Rectal smooth muscle tissue (tissue), 1 donor: Measurements from ENCODE around the gene CNFN.

Experiments used
- H3K27ac ChIP-seq: one replicate; pipeline ENCODE4 v1.7.0; 2013; ENCODE audit warnings: low read depth, low read length, inconsistent platforms
- H3K27me3 ChIP-seq: one replicate; pipeline ENCODE4 v1.7.0; 2013; ENCODE audit warnings: low read length; ENCODE audit not compliant: control insufficient read depth, insufficient read depth
- H3K36me3 ChIP-seq: one replicate; pipeline ENCODE4 v1.7.0; 2013; ENCODE audit warnings: low read length; ENCODE audit not compliant: control insufficient read depth, insufficient read depth
- H3K4me1 ChIP-seq: one replicate; pipeline ENCODE4 v1.7.0; 2013; ENCODE audit warnings: low read length; ENCODE audit not compliant: control insufficient read depth, insufficient read depth
- H3K4me3 ChIP-seq: one replicate; pipeline ENCODE4 v1.7.0; 2013; ENCODE audit warnings: low read length
- H3K9ac ChIP-seq: one replicate; pipeline ENCODE4 v1.7.0; 2013; ENCODE audit warnings: low read length

The CNFN gene

DNA sequence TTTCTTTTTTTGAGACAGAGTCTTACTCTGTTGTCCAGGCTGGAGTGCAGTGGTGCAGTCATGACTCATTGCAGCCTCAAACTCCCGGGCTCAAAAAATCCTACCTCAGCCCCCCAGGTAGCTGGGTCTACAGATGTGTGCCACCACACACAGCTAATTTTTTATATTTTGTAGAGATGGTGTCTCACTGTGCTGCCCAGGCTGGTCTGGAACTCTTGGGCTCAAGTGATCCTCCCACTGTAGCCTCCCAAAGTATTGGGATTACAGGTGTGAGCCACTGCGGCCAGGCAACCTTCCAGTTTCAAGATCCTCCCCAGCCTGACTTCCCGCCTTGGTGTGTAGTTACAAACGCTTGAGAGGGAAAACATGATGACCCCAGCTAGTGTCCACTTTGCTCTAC is 22.2 kb downstream of the CNFN start:
- Histone ChIP-seq H3K36me3 (peaks cover 8% of the 10 kb centered on the region), H3K4me3 (no peak overlapping the region)

GRCh38 chr19:42366673-42367072 is 23.4 kb downstream of the CNFN start:
- Histone ChIP-seq H3K27ac (no peak overlapping the region), H3K4me1 (no peaks in the 10 kb centered on the region), H3K27me3 (no peaks in the 10 kb centered on the region), H3K4me3 (no peak overlapping the region), H3K36me3 (peaks cover 10% of the 10 kb centered on the region), H3K9ac (no peak overlapping the region)

More for the DNA sequence above, 22.2 kb downstream of the CNFN start:
- Histone ChIP-seq H3K27ac (no peak overlapping the region), H3K9ac (no peak overlapping the region), H3K27me3 (no peaks in the 10 kb centered on the region), H3K4me1 (no peaks in the 10 kb centered on the region)

DNA sequence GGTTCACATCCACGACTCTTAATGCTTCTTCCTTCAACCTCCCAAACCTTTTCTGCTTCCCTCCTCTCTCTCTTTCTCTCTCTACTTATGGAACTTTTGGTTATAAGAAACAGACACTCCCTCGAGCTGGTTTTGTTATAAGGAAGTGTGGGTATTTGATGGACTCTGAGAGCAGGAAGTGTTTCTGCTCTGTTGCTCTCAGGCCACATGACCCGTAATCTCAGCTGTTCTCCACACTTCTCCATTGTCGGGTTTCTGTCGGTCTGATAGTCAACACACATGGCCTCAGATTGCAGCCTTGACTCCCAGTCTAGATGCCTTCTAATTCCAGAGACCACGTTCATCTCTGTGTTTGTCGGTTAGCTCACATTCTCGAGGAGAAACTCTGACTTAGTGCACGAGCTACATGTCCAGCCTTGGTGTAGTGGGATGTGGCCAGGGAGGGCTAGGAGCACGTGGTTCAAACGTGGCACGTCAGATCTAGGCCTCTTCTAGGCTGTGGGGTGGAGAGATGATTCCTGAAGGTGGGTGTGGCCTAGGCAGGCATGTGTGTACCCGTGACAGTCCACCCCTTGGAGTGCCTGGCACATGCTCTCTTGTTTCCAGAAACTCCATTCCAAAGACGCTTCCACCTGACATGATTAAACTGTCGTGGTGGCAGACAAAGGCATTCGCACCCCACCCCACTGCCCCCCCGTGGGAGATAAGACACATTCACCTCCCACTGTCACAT is 26.3 kb downstream of the CNFN start:
- Histone ChIP-seq H3K36me3 (peaks cover 17% of the 10 kb centered on the region), H3K9ac (no peak overlapping the region), H3K4me1 (no peaks in the 10 kb centered on the region), H3K27ac (no peak overlapping the region), H3K27me3 (no peaks in the 10 kb centered on the region), H3K4me3 (no peak overlapping the region)

GRCh38 chr19:42362891-42363440 is 27.1 kb downstream of the CNFN start:
- Histone ChIP-seq H3K27me3 (no peaks in the 10 kb centered on the region), H3K4me3 (no peak overlapping the region), H3K27ac (no peak overlapping the region), H3K36me3 (peaks cover 17% of the 10 kb centered on the region), H3K9ac (no peak overlapping the region), H3K4me1 (no peaks in the 10 kb centered on the region)

GRCh38 chr19:42362342-42362741 is 27.8 kb downstream of the CNFN start:
- no peaks in the 10 kb centered on the region for H3K4me1 ChIP-seq
- H3K36me3 ChIP-seq = peaks cover 17% of the 10 kb centered on the region
- H3K9ac ChIP-seq = no peak overlapping the region
- H3K27me3 ChIP-seq = no peaks in the 10 kb centered on the region
- H3K4me3 ChIP-seq = no peak overlapping the region
- no peak overlapping the region for H3K27ac ChIP-seq

GRCh38 chr19:42361545-42361910 is 28.6 kb downstream of the CNFN start:
- no peak overlapping the region for H3K27ac ChIP-seq
- no peaks in the 10 kb centered on the region for H3K4me1 ChIP-seq
- no peak overlapping the region for H3K4me3 ChIP-seq
- H3K36me3 ChIP-seq = peaks cover 21% of the 10 kb centered on the region
- no peak overlapping the region for H3K9ac ChIP-seq
- H3K27me3 ChIP-seq = no peaks in the 10 kb centered on the region

DNA sequence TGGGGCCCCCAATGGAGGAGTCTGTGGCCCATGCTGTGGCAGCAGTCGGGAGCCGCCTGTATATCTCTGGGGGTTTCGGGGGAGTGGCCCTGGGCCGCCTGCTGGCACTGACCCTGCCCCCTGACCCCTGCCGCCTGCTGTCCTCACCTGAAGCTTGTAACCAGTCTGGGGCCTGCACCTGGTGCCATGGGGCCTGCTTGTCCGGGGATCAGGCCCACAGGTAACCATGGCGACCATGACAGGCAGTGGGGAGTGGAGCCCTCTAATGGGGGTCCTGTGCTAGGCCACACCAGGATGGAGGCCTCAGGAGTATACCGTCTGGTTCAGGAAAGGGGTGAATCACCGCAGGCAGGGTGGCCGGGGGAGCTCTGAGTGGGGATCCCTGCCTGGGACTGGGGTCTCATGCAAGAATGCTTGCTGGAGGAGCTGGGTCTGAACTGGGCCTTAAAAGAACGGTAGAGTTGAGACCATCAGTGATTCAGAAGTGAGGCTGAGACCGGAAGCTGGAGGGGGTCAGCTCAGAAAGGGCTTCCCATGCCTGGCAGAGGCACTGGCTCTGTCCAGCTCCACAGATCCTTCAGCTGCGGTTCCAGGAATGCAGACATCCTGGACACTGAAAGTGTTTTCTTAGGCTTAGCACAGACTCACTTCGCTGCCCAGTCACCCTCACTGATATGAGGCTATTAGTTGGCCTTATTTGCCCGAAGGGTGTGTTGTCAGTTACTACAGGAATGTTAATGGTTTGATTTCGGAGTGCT is 29.1 kb downstream of the CNFN start:
- Histone ChIP-seq H3K4me1 (no peaks in the 10 kb centered on the region), H3K27me3 (no peaks in the 10 kb centered on the region), H3K36me3 (peaks cover 24% of the 10 kb centered on the region), H3K9ac (no peak overlapping the region), H3K4me3 (no peak overlapping the region), H3K27ac (no peak overlapping the region)

DNA sequence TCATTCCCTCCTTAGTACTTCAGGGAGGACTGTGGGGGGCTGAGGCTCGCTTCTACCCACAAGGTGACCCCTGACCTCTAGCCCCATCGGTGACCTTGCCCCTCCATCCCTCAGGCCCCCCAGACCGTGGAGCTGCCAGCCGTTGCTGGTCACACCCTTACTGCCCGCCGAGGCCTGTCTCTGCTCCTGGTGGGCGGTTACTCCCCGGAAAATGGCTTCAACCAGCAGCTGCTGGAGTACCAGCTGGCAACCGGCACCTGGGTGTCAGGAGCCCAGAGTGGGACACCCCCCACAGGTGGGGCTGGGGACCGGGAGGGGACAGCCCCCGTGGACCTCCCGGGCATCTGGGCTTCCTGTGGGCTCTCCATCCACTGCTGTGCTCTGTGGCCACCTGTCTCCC is 32.8 kb downstream of the CNFN start:
- Histone ChIP-seq H3K4me1 (no peaks in the 10 kb centered on the region), H3K27ac (no peak overlapping the region), H3K36me3 (peaks cover 24% of the 10 kb centered on the region), H3K27me3 (no peaks in the 10 kb centered on the region), H3K4me3 (no peak overlapping the region), H3K9ac (no peak overlapping the region)

DNA sequence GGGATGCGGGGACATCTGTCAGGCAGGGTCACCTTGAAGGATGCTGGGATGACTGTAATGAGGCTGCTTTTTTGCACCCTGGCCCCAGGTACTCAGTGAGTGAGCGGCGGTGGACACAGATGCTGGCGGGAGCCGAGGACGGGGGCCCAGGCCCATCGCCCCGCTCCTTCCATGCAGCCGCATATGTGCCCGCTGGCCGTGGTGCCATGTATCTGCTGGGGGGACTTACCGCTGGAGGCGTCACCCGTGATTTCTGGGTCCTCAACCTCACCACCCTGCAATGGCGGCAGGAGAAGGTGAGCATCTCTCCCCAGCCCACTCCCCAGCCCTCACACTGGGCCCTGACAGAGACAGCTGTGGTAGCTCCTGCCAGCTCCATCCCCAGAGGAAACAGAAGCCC is 33.4 kb downstream of the CNFN start:
- Histone ChIP-seq H3K27ac (no peak overlapping the region), H3K27me3 (no peaks in the 10 kb centered on the region), H3K9ac (no peak overlapping the region), H3K36me3 (peaks cover 24% of the 10 kb centered on the region), H3K4me1 (no peaks in the 10 kb centered on the region), H3K4me3 (no peak overlapping the region)

DNA sequence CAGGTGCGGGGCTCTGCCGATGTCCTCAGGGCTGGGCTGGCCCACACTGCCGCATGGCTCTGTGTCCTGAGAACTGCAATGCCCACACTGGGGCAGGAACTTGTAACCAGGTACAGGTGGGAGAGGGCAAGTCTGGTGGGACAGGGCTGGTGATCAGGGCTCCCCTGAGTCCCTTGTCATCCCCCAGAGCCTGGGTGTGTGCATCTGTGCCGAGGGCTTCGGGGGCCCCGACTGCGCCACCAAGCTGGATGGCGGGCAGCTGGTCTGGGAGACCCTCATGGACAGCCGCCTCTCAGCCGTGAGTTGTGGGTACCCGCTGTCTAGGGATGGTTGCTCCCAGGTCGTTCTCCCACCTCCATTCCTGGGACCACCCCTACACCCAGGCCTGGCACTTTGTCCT is 34.2 kb downstream of the CNFN start:
- Histone ChIP-seq H3K4me3 (no peak overlapping the region), H3K4me1 (no peaks in the 10 kb centered on the region), H3K27ac (no peak overlapping the region), H3K9ac (no peak overlapping the region), H3K27me3 (no peaks in the 10 kb centered on the region), H3K36me3 (peaks cover 24% of the 10 kb centered on the region)

GRCh38 chr19:42353341-42354015 is 36.6 kb downstream of the CNFN start:
- Histone ChIP-seq H3K27me3 (no peaks in the 10 kb centered on the region), H3K27ac (no peak overlapping the region), H3K36me3 (peaks cover 21% of the 10 kb centered on the region), H3K9ac (no peak overlapping the region), H3K4me1 (no peaks in the 10 kb centered on the region), H3K4me3 (no peak overlapping the region)
